IMR-90 (cell line): ENCODE results near the gene UNC5B. TPM values are rescaled to one million over a fixed set of nuclear protein-coding genes. Genes with fewer than 3 reads are reported as not detected.

Source experiments
- ATAC-seq: fragments of 200-7000 bp; cut with Tn5 transposase; 2 replicates; pipeline ENCODE4 v1.9.1; 2020; ENCODE audit warnings: low read depth, mild to moderate bottlenecking, moderate library complexity
- BruUV-seq: library from RNA; stranded (reverse); fragments of 400-500 nt; replicated peaks from 2 replicates; lab custom pipeline; 2021; lab: Mats Ljungman, UMichigan
- CTCF ChIA-PET: fragments of 300-600 bp; formaldehyde crosslinking; extraction: SDS; loops from one replicate; lab custom pipeline; 2021; ENCODE audit warnings: antibody characterized with exemption; lab: Yijun Ruan, JAX
- POLR2A ChIA-PET: fragments of 300-600 bp; sonication (Branson Sonifier 250); formaldehyde crosslinking; loops from one replicate; lab custom pipeline; 2022; ENCODE audit warnings: antibody characterized with exemption; ENCODE audit not compliant: unreplicated experiment; lab: Charles Lee
- DNase-seq: peaks from one replicate; pipeline ENCODE4 v3.0.0; 2013
- H2AFZ ChIP-seq: replicated peaks from 2 replicates; pipeline ENCODE3; 2013; ENCODE audit warnings: low read length, mild to moderate bottlenecking; ENCODE audit not compliant: poor library complexity
- H2AK5ac ChIP-seq: 2 replicates; pipeline ENCODE4 v1.6.1; 2013; ENCODE audit warnings: low read depth, low read length, inconsistent platforms
- H2AK9ac ChIP-seq: replicated peaks from 2 replicates; pipeline ENCODE3; 2013; ENCODE audit warnings: mild to moderate bottlenecking, low read depth, low read length, moderate library complexity; ENCODE audit not compliant: poor library complexity
- H2BK120ac ChIP-seq: 2 replicates; pipeline ENCODE4 v1.6.1; 2013; ENCODE audit warnings: low read depth, low read length, inconsistent platforms
- H2BK15ac ChIP-seq: 3 replicates; pipeline ENCODE4 v1.6.1; 2013; ENCODE audit warnings: low read depth, low read length, inconsistent platforms
- H2BK20ac ChIP-seq: 2 replicates; pipeline ENCODE4 v1.6.1; 2013; ENCODE audit warnings: low read depth, mild to moderate bottlenecking, inconsistent platforms, low read length, moderate library complexity
- H2BK5ac ChIP-seq: 2 replicates; pipeline ENCODE4 v1.6.1; 2013; ENCODE audit warnings: mild to moderate bottlenecking, low read depth, low read length, inconsistent platforms; ENCODE audit not compliant: poor library complexity, severe bottlenecking
- H3K14ac ChIP-seq: replicated peaks from 2 replicates; pipeline ENCODE4 v1.6.1; 2013; ENCODE audit warnings: low read depth, low read length, inconsistent platforms
- H3K18ac ChIP-seq: 2 replicates; pipeline ENCODE4 v1.6.1; 2013; ENCODE audit warnings: low read depth, low read length, control low read depth
- H3K23ac ChIP-seq: 2 replicates; pipeline ENCODE4 v1.6.1; 2013; ENCODE audit warnings: low read depth, low read length, inconsistent platforms
- H3K27ac ChIP-seq: 2 replicates; pipeline ENCODE4 v1.5.1; 2013; ENCODE audit warnings: mild to moderate bottlenecking, control low read depth, low read length; ENCODE audit not compliant: insufficient read depth
- H3K27me3 ChIP-seq: 2 replicates; pipeline ENCODE4 v1.6.1; 2013; ENCODE audit warnings: low read length; ENCODE audit not compliant: control insufficient read depth, insufficient read depth
- H3K36me3 ChIP-seq: 2 replicates; pipeline ENCODE4 v1.6.1; 2013; ENCODE audit warnings: low read length, mixed read lengths; ENCODE audit not compliant: control insufficient read depth, insufficient read depth
- H3K4ac ChIP-seq: 2 replicates; pipeline ENCODE4 v1.6.1; 2013; ENCODE audit warnings: low read depth, low read length, inconsistent platforms
- H3K4me1 ChIP-seq: 2 replicates; pipeline ENCODE4 v1.6.1; 2013; ENCODE audit warnings: low read length, mixed read lengths; ENCODE audit not compliant: control insufficient read depth, insufficient read depth
- H3K4me2 ChIP-seq: 2 replicates; pipeline ENCODE4 v1.6.1; 2013; ENCODE audit warnings: low read depth, mild to moderate bottlenecking, control low read depth, low read length, moderate library complexity
- H3K4me3 ChIP-seq: 2 replicates; pipeline ENCODE4 v1.5.1; 2013; ENCODE audit warnings: low read depth, mild to moderate bottlenecking, control low read depth, low read length, moderate library complexity; ENCODE audit not compliant: insufficient read depth
- H3K56ac ChIP-seq: 2 replicates; pipeline ENCODE4 v1.6.1; 2013; ENCODE audit warnings: low read length, inconsistent platforms; ENCODE audit not compliant: insufficient read depth; ENCODE audit errors: extremely low read depth
- H3K79me1 ChIP-seq, 2 experiments: 2 replicates each; pipeline ENCODE4 v1.6.1; 2013; ENCODE audit warnings: low read length in 2 of 2, inconsistent platforms in 1 of 2, low read depth in 1 of 2
- H3K9ac ChIP-seq: 2 replicates; pipeline ENCODE4 v1.6.1; 2013; ENCODE audit warnings: low read depth, low read length, control low read depth
- H3K9me1 ChIP-seq: 2 replicates; pipeline ENCODE4 v1.6.1; 2013; ENCODE audit warnings: low read length, inconsistent platforms; ENCODE audit not compliant: insufficient read depth
- H3K9me3 ChIP-seq: 2 replicates; pipeline ENCODE4 v1.6.1; 2013; ENCODE audit warnings: low read length; ENCODE audit not compliant: control insufficient read depth, insufficient read depth
- H4K20me1 ChIP-seq: 2 replicates; pipeline ENCODE4 v1.6.1; 2013; ENCODE audit warnings: low read length, inconsistent platforms; ENCODE audit not compliant: insufficient read depth
- H4K5ac ChIP-seq: 2 replicates; pipeline ENCODE4 v1.6.1; 2013; ENCODE audit warnings: mild to moderate bottlenecking, low read depth, low read length, control low read depth
- H4K8ac ChIP-seq, 2 experiments: 2 replicates each; pipeline ENCODE4 v1.6.1; 2013; ENCODE audit warnings: low read depth in 2 of 2, low read length in 2 of 2, control low read depth in 1 of 2, inconsistent platforms in 1 of 2
- H4K91ac ChIP-seq: 2 replicates; pipeline ENCODE4 v1.6.1; 2013; ENCODE audit warnings: low read depth, low read length, inconsistent platforms; ENCODE audit not compliant: insufficient read depth
- CEBPB ChIP-seq: IDR thresholded peaks from 2 replicates; pipeline ENCODE4 v1.6.1; 2012; ENCODE audit warnings: low read depth, low read length, improper control_type of control experiment
- CHD1 ChIP-seq: IDR thresholded peaks from 2 replicates; pipeline ENCODE4 v1.6.1; 2012; ENCODE audit warnings: low read depth, low read length, improper control_type of control experiment
- CTCF ChIP-seq: conservative IDR thresholded peaks from 2 replicates; pipeline ENCODE4 v1.5.1; 2012; ENCODE audit warnings: mild to moderate bottlenecking, low read depth, low read length, improper control_type of control experiment
- FOS ChIP-seq: fragments of 150-350 bp; IDR thresholded peaks from 2 replicates; pipeline ENCODE4 v1.6.1; 2016; ENCODE audit warnings: low read depth, low read length
- MAFK ChIP-seq: IDR thresholded peaks from 2 replicates; pipeline ENCODE4 v1.6.1; 2012; ENCODE audit warnings: low read depth, low read length, improper control_type of control experiment
- MAZ ChIP-seq: IDR thresholded peaks from 2 replicates; pipeline ENCODE4 v1.6.1; 2012; ENCODE audit warnings: low read depth, mild to moderate bottlenecking, low read length, improper control_type of control experiment, moderate library complexity, borderline replicate concordance
- MXI1 ChIP-seq: IDR thresholded peaks from 2 replicates; pipeline ENCODE4 v1.6.1; 2012; ENCODE audit warnings: low read depth, mild to moderate bottlenecking, low read length, moderate library complexity, borderline replicate concordance
- NFE2L2 ChIP-seq: fragments of 150-350 bp; IDR thresholded peaks from 2 replicates; pipeline ENCODE4 v1.6.1; 2016; ENCODE audit warnings: low read depth, mild to moderate bottlenecking, low read length
- POLR2A ChIP-seq: IDR thresholded peaks from 2 replicates; pipeline ENCODE4 v1.6.1; 2012; ENCODE audit warnings: mild to moderate bottlenecking, low read depth, low read length
- RCOR1 ChIP-seq: IDR thresholded peaks from 2 replicates; pipeline ENCODE4 v1.6.1; 2012; ENCODE audit warnings: mild to moderate bottlenecking, low read length, improper control_type of control experiment; ENCODE audit not compliant: insufficient replicate concordance
- RFX5 ChIP-seq: IDR thresholded peaks from 2 replicates; pipeline ENCODE4 v1.8.0; 2012; ENCODE audit warnings: low read depth, mild to moderate bottlenecking, low read length, moderate library complexity
- SMC3 ChIP-seq: fragments of 150-350 bp; IDR thresholded peaks from 2 replicates; pipeline ENCODE4 v1.6.1; 2016; ENCODE audit warnings: low read depth, mild to moderate bottlenecking, antibody characterized with exemption, low read length, moderate library complexity
- WGBS, 2 experiments: methylation state at CpG; one replicate each; pipeline versions ENCODE4 v1.1.5 to v1.1.7; 2013; ENCODE audit warnings: missing lambda C conversion rate in 2 of 2; ENCODE audit not compliant: insufficient read length in 1 of 2; ENCODE audit errors: extremely low coverage in 2 of 2; 5-methylcytosine and 5-hydroxymethylcytosine counted together
- dilution Hi-C: fragments of 300-500 bp; cut with HindIII; formaldehyde crosslinking; loops from one replicate; pipeline ENCODE4 v1.14.3; 2018; ENCODE audit warnings: low sequenced_read_pairs; ENCODE audit not compliant: unreplicated experiment
- in situ Hi-C: fragments of 300-500 bp; cut with MboI; formaldehyde crosslinking; loops from 3 replicates; pipeline ENCODE4 v1.14.3; 2019; ENCODE audit warnings: low sequenced_read_pairs, inconsistent platforms, mixed read lengths
- intact Hi-C: fragments of 100-400 bp; cut with micrococcal nuclease; formaldehyde crosslinking; loops from 2 replicates; pipeline ENCODE4 v1.10.0; 2022
- polyA plus RNA-seq, 3 experiments: library from polyadenylated mRNA; depleted of rRNA; stranded (reverse); fragments of >200 nt; gene quantifications; 2 replicates each; pipeline ENCODE4 v1.2.3, GENCODE V29; 2012; ENCODE audit warnings: low replicate concordance in 1 of 3
- total RNA-seq: library from RNA; depleted of rRNA; stranded (reverse); fragments of >200 nt; gene quantifications from 2 replicates; pipeline ENCODE4 v1.2.3, GENCODE V29; 2012
- TF ChIP-seq, protein P1 (sequence below): fragments of 150-350 bp; IDR thresholded peaks from 2 replicates; pipeline ENCODE4 v1.6.1; 2017; ENCODE audit warnings: mild to moderate bottlenecking, antibody characterized with exemption, low read length, low read depth

UNC5B gene
- total and polyA plus RNA-seq, 2 of the 4 experiments (the other 2 are of a cell fraction): 1.6 to 4.2 TPM

DNA sequence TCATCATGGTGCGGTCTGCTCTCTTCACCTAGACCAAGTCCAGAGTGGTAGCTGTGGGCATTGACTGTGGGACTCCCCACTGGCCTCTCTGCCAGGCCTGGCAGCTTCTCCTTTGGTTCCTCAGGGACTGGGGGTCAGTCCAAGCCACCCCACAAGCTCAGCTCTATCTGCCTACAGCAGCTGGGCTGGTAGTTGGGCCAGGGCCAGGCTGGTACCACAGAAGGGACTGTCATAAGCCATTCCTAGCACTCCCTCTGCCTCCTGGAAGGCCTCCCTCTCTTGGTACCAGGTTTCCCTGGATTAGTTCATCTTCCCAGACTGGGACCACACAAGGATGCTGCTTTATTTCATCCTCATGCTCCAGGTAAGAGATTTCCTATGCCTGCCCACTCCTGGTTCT, 24.2 kb upstream of the UNC5B start:
- H4K20me1 ChIP-seq: no peaks in the 10 kb centered on the region

More for the DNA sequence above, 24.2 kb upstream of the UNC5B start:
- Histone ChIP-seq H2BK5ac (no peak overlapping the region), H3K4me2 (no peak overlapping the region), H4K8ac (no peak overlapping the region), H3K9ac (no peak overlapping the region), H2AK5ac (no peak overlapping the region), H2BK120ac (no peak overlapping the region), H2AK9ac (no peak overlapping the region), H3K23ac (no peak overlapping the region), H3K4me1 (no peaks in the 10 kb centered on the region), H3K4me3 (no peak overlapping the region), H3K79me1 (no peaks in the 10 kb centered on the region), H3K9me1 (no peaks in the 10 kb centered on the region), H3K4ac (no peak overlapping the region), H3K18ac (no peak overlapping the region), H2AFZ (no peak overlapping the region), H3K36me3 (no peaks in the 10 kb centered on the region), H2BK15ac (no peak overlapping the region), H3K56ac (no peak overlapping the region), H3K14ac (no peak overlapping the region), H4K5ac (no peak overlapping the region), H3K9me3 (no peaks in the 10 kb centered on the region), H3K27ac (no peak overlapping the region), H3K27me3 (peaks cover 41% of the 10 kb centered on the region), H2BK20ac (no peak overlapping the region), H4K91ac (no peak overlapping the region)
- no peak for TF ChIP-seq CTCF
- TF ChIP-seq MAFK: no peak
- TF ChIP-seq MAZ: no peak
- TF ChIP-seq CEBPB: no peak
- TF ChIP-seq NFE2L2: no peak
- no peak for TF ChIP-seq CHD1
- TF ChIP-seq POLR2A: no peak
- TF ChIP-seq RCOR1: no peak
- no peak for TF ChIP-seq SMC3
- TF ChIP-seq FOS: no peak
- TF ChIP-seq MXI1: no peak
- TF ChIP-seq RFX5: no peak
- TF ChIP-seq, protein P1, sequence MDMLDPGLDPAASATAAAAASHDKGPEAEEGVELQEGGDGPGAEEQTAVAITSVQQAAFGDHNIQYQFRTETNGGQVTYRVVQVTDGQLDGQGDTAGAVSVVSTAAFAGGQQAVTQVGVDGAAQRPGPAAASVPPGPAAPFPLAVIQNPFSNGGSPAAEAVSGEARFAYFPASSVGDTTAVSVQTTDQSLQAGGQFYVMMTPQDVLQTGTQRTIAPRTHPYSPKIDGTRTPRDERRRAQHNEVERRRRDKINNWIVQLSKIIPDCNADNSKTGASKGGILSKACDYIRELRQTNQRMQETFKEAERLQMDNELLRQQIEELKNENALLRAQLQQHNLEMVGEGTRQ: no peak
- ChIA-PET POLR2A (interaction anchor here (0.6 kb wide), 1 partner anchor 148 kb away, joined by 3 read pairs; no protein-coding TSS in a partner anchor), CTCF (no interaction called here)
- in situ Hi-C loops: no loop called here
- dilution Hi-C loops: no loop called here
- intact Hi-C loops: no loop called here
- DNase-seq: no peak
- no TSS peak for BruUV-seq
- no peak for ATAC-seq
- no CpG with 5 or more reads among the region's 1 CpG for WGBS, 2 experiments
